ENCODE measurements around the gene MTMR12.

- TF ChIP-seq ZNF558 (CRISPR knock-in tag; IDR thresholded peaks at IDR 0.05; ENCODE audit: borderline replicate concordance) (no peak), ZNF660 (CRISPR knock-in tag; IDR thresholded peaks at IDR 0.05; ENCODE audit: borderline replicate concordance, low read depth) (no peak), ESRRA (CRISPR knock-in tag; IDR thresholded peaks at IDR 0.05; ENCODE audit: low read depth) (no peak), CEBPB (IDR thresholded peaks at IDR 0.05; ENCODE audit: borderline replicate concordance, low read depth, low read length) (no peak), PCBP2 (optimal IDR thresholded peaks at IDR 0.05; ENCODE audit: low read depth, low read length, poor library complexity, severe bottlenecking) (no peak), MAFK (conservative IDR thresholded peaks at IDR 0.05 in 1 of 2, IDR thresholded peaks at IDR 0.05 in 1 of 2; ENCODE audit: low read length in 2 of 2) (no peak), ZNF646 (CRISPR knock-in tag; IDR thresholded peaks at IDR 0.05) (no peak), POLR2A (IDR thresholded peaks at IDR 0.05; ENCODE audit: insufficient read depth in 1 of 2, low read depth in 2 of 2, low read length in 2 of 2) (no peak), ZBTB21 (CRISPR knock-in tag; IDR thresholded peaks at IDR 0.05) (no peak), KAT7 (CRISPR knock-in tag; IDR thresholded peaks at IDR 0.05; ENCODE audit: borderline replicate concordance) (no peak), PCBP1 (IDR thresholded peaks at IDR 0.05; ENCODE audit: borderline replicate concordance, low read depth, low read length) (no peak), CTCF (CRISPR knock-in tag; IDR thresholded peaks at IDR 0.05) (no peak)
- TF ChIP-seq, protein P1, sequence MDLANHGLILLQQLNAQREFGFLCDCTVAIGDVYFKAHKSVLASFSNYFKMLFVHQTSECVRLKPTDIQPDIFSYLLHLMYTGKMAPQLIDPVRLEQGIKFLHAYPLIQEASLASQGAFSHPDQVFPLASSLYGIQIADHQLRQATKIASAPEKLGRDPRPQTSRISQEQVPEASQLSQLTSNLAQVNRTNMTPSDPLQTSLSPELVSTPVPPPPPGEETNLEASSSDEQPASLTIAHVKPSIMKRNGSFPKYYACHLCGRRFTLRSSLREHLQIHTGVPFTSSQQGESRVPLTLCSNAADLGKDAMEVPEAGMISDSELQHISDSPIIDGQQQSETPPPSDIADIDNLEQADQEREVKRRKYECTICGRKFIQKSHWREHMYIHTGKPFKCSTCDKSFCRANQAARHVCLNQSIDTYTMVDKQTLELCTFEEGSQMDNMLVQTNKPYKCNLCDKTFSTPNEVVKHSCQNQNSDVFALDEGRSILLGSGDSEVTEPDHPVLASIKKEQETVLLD (CRISPR knock-in tag; IDR thresholded peaks at IDR 0.05; ENCODE audit: low read depth): no peak
Measured at GRCh38 chr5:32190095-32190494, 122.6 kb downstream of the MTMR12 start.

All from HepG2 (cell line).